ENCODE data around the gene KSR1. TPM values are rescaled to one million over a fixed set of nuclear protein-coding genes. Genes with fewer than 3 reads are reported as not detected.

Gene KSR1
- polyA plus RNA-seq, 1 donor from 2014 or later, result 9.2 TPM

DNA sequence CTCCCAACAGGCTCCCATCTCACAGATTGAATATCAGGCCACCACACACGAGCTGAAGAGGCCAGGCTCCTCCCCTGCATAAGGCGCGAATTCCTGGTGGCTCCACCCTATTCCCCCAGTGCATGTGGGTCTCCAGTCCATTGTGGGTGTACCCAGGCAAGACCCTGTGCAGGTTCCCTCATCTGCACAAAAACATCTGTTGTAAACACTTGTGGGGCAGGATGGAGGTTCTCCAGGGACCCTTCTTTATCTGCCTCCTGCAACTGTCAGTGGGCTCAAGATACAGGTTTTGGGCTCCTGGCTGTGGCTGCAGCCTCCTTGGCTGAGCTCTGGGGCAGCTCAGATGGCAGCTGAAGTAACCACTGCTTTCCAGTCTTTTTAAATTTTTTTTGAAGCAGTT, 157.2 kb downstream of the KSR1 start:
- no peak overlapping the region for H3K4me2 ChIP-seq (ENCODE audit: low read length)
- H3F3A ChIP-seq (ENCODE audit: insufficient read depth, low read length, poor library complexity, severe bottlenecking), result no peaks in the 10 kb centered on the region
- H3K9ac ChIP-seq (ENCODE audit: low read length), result no peak overlapping the region
- no peaks in the 10 kb centered on the region for H3K36me3 ChIP-seq (ENCODE audit: insufficient read depth, low read length)
- H3K27ac ChIP-seq (ENCODE audit: low read length), result no peak overlapping the region
- H3K9me3 ChIP-seq (ENCODE audit: low read length), result no peaks in the 10 kb centered on the region
- H3K79me2 ChIP-seq (replicated peaks; ENCODE audit: insufficient read depth, low read length), result no peaks in the 10 kb centered on the region
- H3K27me3 ChIP-seq (ENCODE audit: insufficient read depth, low read depth, low read length), result no peaks in the 10 kb centered on the region
- no peak overlapping the region for H3K4me3 ChIP-seq (ENCODE audit: low read length)
- no peak for TF ChIP-seq REST (IDR thresholded peaks at IDR 0.05; ENCODE audit: borderline replicate concordance)
- no peaks in the 10 kb centered on the region for H4K20me1 ChIP-seq (ENCODE audit: insufficient read depth)
- no peaks in the 10 kb centered on the region for H3K9me2 ChIP-seq (ENCODE audit: insufficient read depth, low read length)
- H2AFZ ChIP-seq (ENCODE audit: low read depth, low read length), result no peak overlapping the region

DNA sequence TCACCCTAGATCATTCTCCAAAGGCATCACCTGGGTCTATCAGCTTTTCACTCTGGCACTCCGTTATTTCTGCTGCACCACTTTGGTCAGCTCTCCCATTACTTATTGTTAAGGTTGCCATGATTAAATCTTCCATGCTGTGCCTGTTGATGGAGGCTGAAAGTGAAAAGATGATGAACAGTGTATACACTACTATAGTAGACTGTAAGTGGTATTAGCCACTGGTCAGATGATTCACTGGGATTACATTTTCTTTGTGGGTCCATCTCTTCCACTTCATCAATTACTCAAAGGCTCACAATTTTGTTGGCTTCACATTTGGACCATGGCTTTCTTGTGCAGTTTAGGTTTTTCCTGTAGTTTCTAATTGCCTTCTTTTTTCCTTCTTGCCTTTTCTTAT, 158.9 kb downstream of the KSR1 start:
- no peaks in the 10 kb centered on the region for H4K20me1 ChIP-seq (ENCODE audit: insufficient read depth)
- no peak overlapping the region for H3K27ac ChIP-seq (ENCODE audit: low read length)
- no peak overlapping the region for H3K4me2 ChIP-seq (ENCODE audit: low read length)
- H3K4me3 ChIP-seq (ENCODE audit: low read length), result no peak overlapping the region
- no peaks in the 10 kb centered on the region for H3K36me3 ChIP-seq (ENCODE audit: insufficient read depth, low read length)
- no peaks in the 10 kb centered on the region for H3K9me2 ChIP-seq (ENCODE audit: insufficient read depth, low read length)
- no peaks in the 10 kb centered on the region for H3F3A ChIP-seq (ENCODE audit: insufficient read depth, low read length, poor library complexity, severe bottlenecking)
- no peak overlapping the region for H3K9ac ChIP-seq (ENCODE audit: low read length)
- H2AFZ ChIP-seq (ENCODE audit: low read depth, low read length), result no peak overlapping the region
- TF ChIP-seq EP300 (conservative IDR thresholded peaks at IDR 0.05; ENCODE audit: poor library complexity, severe bottlenecking) (no peak), RAD21 (conservative IDR thresholded peaks at IDR 0.05) (no peak), TAF1 (IDR thresholded peaks at IDR 0.05; ENCODE audit: low read depth) (no peak), EZH2 (IDR thresholded peaks at IDR 0.05; ENCODE audit: borderline replicate concordance, insufficient read depth, low read length, poor library complexity, severe bottlenecking) (no peak), SMC3 (conservative IDR thresholded peaks at IDR 0.05; ENCODE audit: poor library complexity) (no peak), POLR2AphosphoS5 (IDR thresholded peaks at IDR 0.05) (no peak), REST (IDR thresholded peaks at IDR 0.05; ENCODE audit: borderline replicate concordance) (no peak), MXI1 (conservative IDR thresholded peaks at IDR 0.05; ENCODE audit: poor library complexity, severe bottlenecking) (no peak)
- TF ChIP-seq, protein P1, sequence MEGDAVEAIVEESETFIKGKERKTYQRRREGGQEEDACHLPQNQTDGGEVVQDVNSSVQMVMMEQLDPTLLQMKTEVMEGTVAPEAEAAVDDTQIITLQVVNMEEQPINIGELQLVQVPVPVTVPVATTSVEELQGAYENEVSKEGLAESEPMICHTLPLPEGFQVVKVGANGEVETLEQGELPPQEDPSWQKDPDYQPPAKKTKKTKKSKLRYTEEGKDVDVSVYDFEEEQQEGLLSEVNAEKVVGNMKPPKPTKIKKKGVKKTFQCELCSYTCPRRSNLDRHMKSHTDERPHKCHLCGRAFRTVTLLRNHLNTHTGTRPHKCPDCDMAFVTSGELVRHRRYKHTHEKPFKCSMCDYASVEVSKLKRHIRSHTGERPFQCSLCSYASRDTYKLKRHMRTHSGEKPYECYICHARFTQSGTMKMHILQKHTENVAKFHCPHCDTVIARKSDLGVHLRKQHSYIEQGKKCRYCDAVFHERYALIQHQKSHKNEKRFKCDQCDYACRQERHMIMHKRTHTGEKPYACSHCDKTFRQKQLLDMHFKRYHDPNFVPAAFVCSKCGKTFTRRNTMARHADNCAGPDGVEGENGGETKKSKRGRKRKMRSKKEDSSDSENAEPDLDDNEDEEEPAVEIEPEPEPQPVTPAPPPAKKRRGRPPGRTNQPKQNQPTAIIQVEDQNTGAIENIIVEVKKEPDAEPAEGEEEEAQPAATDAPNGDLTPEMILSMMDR (IDR thresholded peaks at IDR 0.05; ENCODE audit: poor library complexity, severe bottlenecking), result no peak
- H3K27me3 ChIP-seq (ENCODE audit: insufficient read depth, low read depth, low read length), result no peaks in the 10 kb centered on the region
- H3K9me3 ChIP-seq (ENCODE audit: low read length), result no peaks in the 10 kb centered on the region
- no peaks in the 10 kb centered on the region for H3K79me2 ChIP-seq (replicated peaks; ENCODE audit: insufficient read depth, low read length)
